GM19035 (cell line): Measurements from ENCODE around the gene NPFFR1.

Source experiments
- ATAC-seq: cut with Tn5 transposase; IDR thresholded peaks from one replicate; pipeline ENCODE4 v1.9.1; 2021; ENCODE audit not compliant: unreplicated experiment

NPFFR1 gene

GRCh38 chr10:70315815-70316214, 32.0 kb upstream of the NPFFR1 start:
- no peak for ATAC-seq

- no peak for ATAC-seq
These were observed 31.5 kb upstream of the NPFFR1 start for GRCh38 chr10:70315276-70315675.

GRCh38 chr10:70312972-70313371, 29.2 kb upstream of the NPFFR1 start:
- ATAC-seq: no peak

GRCh38 chr10:70312249-70312648, 28.4 kb upstream of the NPFFR1 start:
- no peak for ATAC-seq

- no peak for ATAC-seq
These were observed 27.9 kb upstream of the NPFFR1 start for GRCh38 chr10:70311698-70312097.

- no peak for ATAC-seq
These were observed 25.9 kb upstream of the NPFFR1 start for GRCh38 chr10:70309661-70310060.

- no peak for ATAC-seq
These were observed 24.6 kb upstream of the NPFFR1 start for GRCh38 chr10:70308121-70309060.

GRCh38 chr10:70306886-70307520, 23.2 kb upstream of the NPFFR1 start:
- ATAC-seq: no peak

- ATAC-seq: no peak
These were observed 22.4 kb upstream of the NPFFR1 start for GRCh38 chr10:70306181-70306705.

GRCh38 chr10:70303730-70304129, 19.9 kb upstream of the NPFFR1 start:
- ATAC-seq: no peak

- ATAC-seq: no peak
These were observed 18.5 kb upstream of the NPFFR1 start for GRCh38 chr10:70302292-70302691.

- ATAC-seq: no peak
These were observed 17.2 kb upstream of the NPFFR1 start for GRCh38 chr10:70300908-70301597.

- ATAC-seq: no peak
These were observed 16.7 kb upstream of the NPFFR1 start for GRCh38 chr10:70300461-70300860.

- ATAC-seq: no peak
These were observed 16.1 kb upstream of the NPFFR1 start for GRCh38 chr10:70299876-70300275.

GRCh38 chr10:70298393-70298792, 14.6 kb upstream of the NPFFR1 start:
- ATAC-seq: no peak

- no peak for ATAC-seq
These were observed 13.4 kb upstream of the NPFFR1 start for GRCh38 chr10:70297224-70297623.

GRCh38 chr10:70296406-70296899, 12.6 kb upstream of the NPFFR1 start:
- ATAC-seq: no peak

- ATAC-seq: no peak
These were observed 12.1 kb upstream of the NPFFR1 start for GRCh38 chr10:70295926-70296325.

- ATAC-seq: no peak
These were observed 11.5 kb upstream of the NPFFR1 start for GRCh38 chr10:70295321-70295720.

GRCh38 chr10:70293169-70293843, 9.5 kb upstream of the NPFFR1 start:
- no peak for ATAC-seq

GRCh38 chr10:70292004-70292403, 8.2 kb upstream of the NPFFR1 start:
- ATAC-seq: no peak
